Measurements from ENCODE around the gene ANO1.
A peak's percentile ranks its signal among the peaks of the same experiment; 100 is the strongest.

ANO1 gene

DNA sequence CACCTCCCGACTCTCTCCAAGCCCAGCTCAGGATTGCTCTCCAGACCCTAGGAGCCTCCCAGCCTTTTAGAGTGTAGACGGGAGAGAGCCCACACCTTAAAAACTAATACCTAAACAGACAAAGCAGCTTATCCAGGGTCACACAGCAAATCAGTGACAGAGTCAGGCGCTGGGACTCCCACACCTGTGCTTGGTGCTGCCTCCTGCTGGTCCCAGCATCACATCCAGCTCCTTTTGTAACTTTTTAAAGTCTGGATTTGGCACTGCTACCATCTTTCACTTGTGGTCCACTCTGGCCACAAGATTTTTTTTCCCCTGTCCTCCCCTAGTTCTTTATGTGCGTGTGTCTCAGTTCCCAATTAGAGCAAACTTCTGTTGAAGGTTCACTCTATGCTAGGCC, 4.7 kb downstream of the ANO1 start:
- Histone ChIP-seq H3K79me2 (ENCODE audit: control insufficient read depth, insufficient read depth, low read length) (no peaks in the 10 kb centered on the region), H3K9ac (ENCODE audit: low read length) (no peak overlapping the region), H3K23ac (ENCODE audit: low read length) (no peak overlapping the region), H3K56ac (ENCODE audit: low read length) (no peak overlapping the region), H3K4me3 (ENCODE audit: low read length) (no peak overlapping the region), H2BK5ac (ENCODE audit: low read length) (no peak overlapping the region), H4K5ac (ENCODE audit: low read length) (no peak overlapping the region), H3K4ac (ENCODE audit: low read depth, low read length) (no peak overlapping the region), H3K79me1 (ENCODE audit: low read length) (no peaks in the 10 kb centered on the region), H3K27ac (ENCODE audit: low read depth, low read length) (no peak overlapping the region), H3K4me2 (ENCODE audit: low read length) (no peak overlapping the region), H4K8ac (ENCODE audit: low read depth, low read length) (no peak overlapping the region), H3K36me3 (ENCODE audit: control insufficient read depth, insufficient read depth, low read length) (no peaks in the 10 kb centered on the region), H2BK120ac (ENCODE audit: low read depth, low read length) (no peak overlapping the region), H3K4me1 (ENCODE audit: control insufficient read depth, low read depth, low read length) (no peaks in the 10 kb centered on the region), H3K27me3 (ENCODE audit: insufficient read depth, low read length, poor library complexity) (peaks cover 8% of the 10 kb centered on the region), H3K18ac (ENCODE audit: low read length) (no peak overlapping the region), H2BK15ac (replicated peaks; ENCODE audit: low read depth) (no peak overlapping the region), H2AK5ac (ENCODE audit: low read length) (no peak overlapping the region)
- no CpG with 5 or more reads among the region's 4 CpGs for WGBS (ENCODE audit: extremely low coverage, insufficient coverage, low lambda C conversion rate)
- peak; percentile 26 for DNase-seq

GRCh38 chr11:70084046-70084984, 6.2 kb downstream of the ANO1 start:
- Histone ChIP-seq H3K23ac (ENCODE audit: low read length) (no peak overlapping the region), H3K4ac (ENCODE audit: low read depth, low read length) (no peak overlapping the region), H4K5ac (ENCODE audit: low read length) (no peak overlapping the region), H3K27me3 (ENCODE audit: insufficient read depth, low read length, poor library complexity) (peaks cover under 1% of the 10 kb centered on the region), H2BK5ac (ENCODE audit: low read length) (no peak overlapping the region), H3K4me2 (ENCODE audit: low read length) (no peak overlapping the region), H2AK5ac (ENCODE audit: low read length) (no peak overlapping the region), H3K4me1 (ENCODE audit: control insufficient read depth, low read depth, low read length) (no peaks in the 10 kb centered on the region), H2BK15ac (replicated peaks; ENCODE audit: low read depth) (no peak overlapping the region), H3K79me2 (ENCODE audit: control insufficient read depth, insufficient read depth, low read length) (no peaks in the 10 kb centered on the region), H3K36me3 (ENCODE audit: control insufficient read depth, insufficient read depth, low read length) (no peaks in the 10 kb centered on the region), H2BK120ac (ENCODE audit: low read depth, low read length) (no peak overlapping the region), H3K79me1 (ENCODE audit: low read length) (no peaks in the 10 kb centered on the region), H3K9ac (ENCODE audit: low read length) (no peak overlapping the region), H3K27ac (ENCODE audit: low read depth, low read length) (no peak overlapping the region), H3K18ac (ENCODE audit: low read length) (no peak overlapping the region), H3K56ac (ENCODE audit: low read length) (no peak overlapping the region), H4K8ac (ENCODE audit: low read depth, low read length) (no peak overlapping the region), H3K4me3 (ENCODE audit: low read length) (no peak overlapping the region)
- WGBS (ENCODE audit: extremely low coverage, insufficient coverage, low lambda C conversion rate) = no CpG with 5 or more reads among the region's 15 CpGs
- DNase-seq = no peak

DNA sequence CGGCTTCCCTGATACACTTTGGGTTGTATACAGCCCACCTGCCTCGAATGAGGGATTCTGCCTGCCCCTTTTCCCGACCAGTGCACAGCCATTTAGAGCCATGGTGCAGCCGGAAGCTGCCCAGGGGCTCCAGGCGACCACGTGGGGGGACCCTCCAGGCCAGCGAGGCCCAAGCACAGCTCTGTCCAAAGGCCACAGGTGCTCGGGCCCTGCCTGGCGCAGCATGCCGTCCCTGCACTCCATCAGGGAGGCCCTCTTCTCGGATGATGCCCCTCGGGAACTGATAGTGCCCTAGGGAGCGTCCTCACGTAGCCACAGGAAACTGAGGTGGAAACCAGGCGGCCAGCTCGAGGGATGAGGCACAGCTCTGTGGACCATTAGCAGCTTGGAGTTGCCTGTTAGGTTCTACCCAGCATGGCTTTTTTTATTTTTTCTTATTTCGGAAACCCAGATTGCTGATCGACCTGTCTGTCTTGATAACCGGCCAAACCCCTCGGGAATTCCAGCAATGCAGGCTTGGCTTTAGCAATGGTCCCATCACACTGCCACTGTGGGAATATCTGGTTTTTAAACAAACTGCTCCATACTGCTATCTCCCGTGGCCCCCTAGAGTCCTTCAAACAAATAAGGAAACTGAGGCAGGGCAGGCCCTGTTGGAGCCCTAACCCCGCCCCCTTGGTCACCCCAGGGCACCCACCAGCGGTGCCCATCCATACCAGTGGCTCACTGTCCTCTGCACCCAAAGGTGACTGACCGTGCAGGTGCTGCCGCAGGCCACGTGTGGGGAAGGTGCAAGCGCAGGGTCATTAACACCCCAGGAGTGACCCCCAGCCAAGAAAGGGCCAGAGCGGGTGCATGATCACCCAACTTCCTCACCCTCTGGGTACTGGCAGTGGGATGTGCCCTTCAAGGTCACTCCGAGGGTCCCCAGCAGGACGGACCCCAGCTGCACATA, 8.0 kb downstream of the ANO1 start:
- Histone ChIP-seq H3K79me2 (ENCODE audit: control insufficient read depth, insufficient read depth, low read length) (no peaks in the 10 kb centered on the region), H3K4me2 (ENCODE audit: low read length) (no peak overlapping the region), H3K36me3 (ENCODE audit: control insufficient read depth, insufficient read depth, low read length) (no peaks in the 10 kb centered on the region), H3K9ac (ENCODE audit: low read length) (no peak overlapping the region), H3K27me3 (ENCODE audit: insufficient read depth, low read length, poor library complexity) (no peaks in the 10 kb centered on the region), H4K8ac (ENCODE audit: low read depth, low read length) (no peak overlapping the region), H3K4me3 (ENCODE audit: low read length) (no peak overlapping the region), H3K4me1 (ENCODE audit: control insufficient read depth, low read depth, low read length) (no peaks in the 10 kb centered on the region), H3K18ac (ENCODE audit: low read length) (no peak overlapping the region), H2BK5ac (ENCODE audit: low read length) (no peak overlapping the region), H4K5ac (ENCODE audit: low read length) (no peak overlapping the region), H3K79me1 (ENCODE audit: low read length) (no peaks in the 10 kb centered on the region), H2BK120ac (ENCODE audit: low read depth, low read length) (no peak overlapping the region), H2BK15ac (replicated peaks; ENCODE audit: low read depth) (no peak overlapping the region), H3K27ac (ENCODE audit: low read depth, low read length) (no peak overlapping the region), H3K56ac (ENCODE audit: low read length) (no peak overlapping the region), H3K4ac (ENCODE audit: low read depth, low read length) (no peak overlapping the region), H2AK5ac (ENCODE audit: low read length) (no peak overlapping the region), H3K23ac (ENCODE audit: low read length) (no peak overlapping the region)
- DNase-seq = no peak
- WGBS (ENCODE audit: extremely low coverage, insufficient coverage, low lambda C conversion rate) = no CpG with 5 or more reads among the region's 30 CpGs

DNA sequence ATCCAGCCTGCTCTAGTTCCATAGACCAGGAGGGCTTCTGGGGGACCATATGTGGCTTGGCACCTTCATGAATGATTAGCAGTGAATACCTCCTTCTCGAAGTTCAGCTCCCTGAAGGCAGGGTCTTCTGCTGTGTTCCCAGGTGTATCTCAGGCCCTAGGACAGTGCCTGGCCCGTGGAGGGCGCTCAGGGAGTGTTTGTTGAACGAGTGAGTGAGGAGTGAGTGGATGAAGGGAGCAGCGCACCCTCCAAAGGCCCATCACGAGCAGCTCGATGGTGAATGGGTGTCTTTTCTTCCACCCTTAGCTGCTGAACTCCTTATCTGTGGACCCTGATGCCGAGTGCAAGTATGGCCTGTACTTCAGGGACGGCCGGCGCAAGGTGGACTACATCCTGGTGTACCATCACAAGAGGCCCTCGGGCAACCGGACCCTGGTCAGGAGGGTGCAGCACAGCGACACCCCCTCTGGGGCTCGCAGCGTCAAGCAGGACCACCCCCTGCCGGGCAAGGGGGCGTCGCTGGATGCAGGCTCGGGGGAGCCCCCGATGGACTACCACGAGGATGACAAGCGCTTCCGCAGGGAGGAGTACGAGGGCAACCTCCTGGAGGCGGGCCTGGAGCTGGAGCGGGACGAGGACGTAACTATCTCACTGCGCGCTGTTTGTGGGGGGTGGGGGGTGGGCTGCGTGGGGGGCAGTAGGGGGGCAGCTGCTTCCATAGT, 9.5 kb downstream of the ANO1 start:
- H3K79me1 ChIP-seq (ENCODE audit: low read length) = no peaks in the 10 kb centered on the region
- H3K56ac ChIP-seq (ENCODE audit: low read length) = no peak overlapping the region
- no peak overlapping the region for H3K23ac ChIP-seq (ENCODE audit: low read length)
- H3K4me3 ChIP-seq (ENCODE audit: low read length) = no peak overlapping the region
- no peak overlapping the region for H4K5ac ChIP-seq (ENCODE audit: low read length)
- H3K4ac ChIP-seq (ENCODE audit: low read depth, low read length) = no peak overlapping the region
- no peaks in the 10 kb centered on the region for H3K79me2 ChIP-seq (ENCODE audit: control insufficient read depth, insufficient read depth, low read length)
- no peaks in the 10 kb centered on the region for H3K4me1 ChIP-seq (ENCODE audit: control insufficient read depth, low read depth, low read length)
- WGBS (ENCODE audit: extremely low coverage, insufficient coverage, low lambda C conversion rate) = no CpG with 5 or more reads among the region's 32 CpGs
- no peak overlapping the region for H4K8ac ChIP-seq (ENCODE audit: low read depth, low read length)
- DNase-seq = peak; percentile 46
- H3K4me2 ChIP-seq (ENCODE audit: low read length) = no peak overlapping the region
- H2BK120ac ChIP-seq (ENCODE audit: low read depth, low read length) = no peak overlapping the region
- H2BK15ac ChIP-seq (replicated peaks; ENCODE audit: low read depth) = no peak overlapping the region
- H2BK5ac ChIP-seq (ENCODE audit: low read length) = no peak overlapping the region
- no peak overlapping the region for H3K27ac ChIP-seq (ENCODE audit: low read depth, low read length)
- H3K9ac ChIP-seq (ENCODE audit: low read length) = no peak overlapping the region
- H3K27me3 ChIP-seq (ENCODE audit: insufficient read depth, low read length, poor library complexity) = no peaks in the 10 kb centered on the region
- no peak overlapping the region for H2AK5ac ChIP-seq (ENCODE audit: low read length)
- H3K36me3 ChIP-seq (ENCODE audit: control insufficient read depth, insufficient read depth, low read length) = no peaks in the 10 kb centered on the region
- H3K18ac ChIP-seq (ENCODE audit: low read length) = no peak overlapping the region

- H3K56ac ChIP-seq (ENCODE audit: low read length) = no peak overlapping the region
- H3K23ac ChIP-seq (ENCODE audit: low read length) = no peak overlapping the region
- H2BK120ac ChIP-seq (ENCODE audit: low read depth, low read length) = no peak overlapping the region
- no peaks in the 10 kb centered on the region for H3K79me1 ChIP-seq (ENCODE audit: low read length)
- no peak overlapping the region for H3K9ac ChIP-seq (ENCODE audit: low read length)
- WGBS (ENCODE audit: extremely low coverage, insufficient coverage, low lambda C conversion rate) = no CpG with 5 or more reads among the region's 16 CpGs
- no peaks in the 10 kb centered on the region for H3K27me3 ChIP-seq (ENCODE audit: insufficient read depth, low read length, poor library complexity)
- no peak overlapping the region for H2BK5ac ChIP-seq (ENCODE audit: low read length)
- no peaks in the 10 kb centered on the region for H3K4me1 ChIP-seq (ENCODE audit: control insufficient read depth, low read depth, low read length)
- no peak overlapping the region for H3K18ac ChIP-seq (ENCODE audit: low read length)
- no peak overlapping the region for H4K5ac ChIP-seq (ENCODE audit: low read length)
- no peaks in the 10 kb centered on the region for H3K79me2 ChIP-seq (ENCODE audit: control insufficient read depth, insufficient read depth, low read length)
- no peak overlapping the region for H3K4ac ChIP-seq (ENCODE audit: low read depth, low read length)
- H4K8ac ChIP-seq (ENCODE audit: low read depth, low read length) = no peak overlapping the region
- no peak overlapping the region for H2AK5ac ChIP-seq (ENCODE audit: low read length)
- H3K4me2 ChIP-seq (ENCODE audit: low read length) = no peak overlapping the region
- DNase-seq = no peak
- no peak overlapping the region for H3K27ac ChIP-seq (ENCODE audit: low read depth, low read length)
- no peaks in the 10 kb centered on the region for H3K36me3 ChIP-seq (ENCODE audit: control insufficient read depth, insufficient read depth, low read length)
- no peak overlapping the region for H2BK15ac ChIP-seq (replicated peaks; ENCODE audit: low read depth)
- no peak overlapping the region for H3K4me3 ChIP-seq (ENCODE audit: low read length)
Measured at GRCh38 chr11:70088735-70089250, 10.7 kb downstream of the ANO1 start.
